ENCODE results near the gene CHST7.
"Not testable (repeated sequence)": the region's sequence is repeated elsewhere in the genome, so short reads cannot be mapped to it uniquely, and the experiment has no call there.

Gene CHST7

DNA sequence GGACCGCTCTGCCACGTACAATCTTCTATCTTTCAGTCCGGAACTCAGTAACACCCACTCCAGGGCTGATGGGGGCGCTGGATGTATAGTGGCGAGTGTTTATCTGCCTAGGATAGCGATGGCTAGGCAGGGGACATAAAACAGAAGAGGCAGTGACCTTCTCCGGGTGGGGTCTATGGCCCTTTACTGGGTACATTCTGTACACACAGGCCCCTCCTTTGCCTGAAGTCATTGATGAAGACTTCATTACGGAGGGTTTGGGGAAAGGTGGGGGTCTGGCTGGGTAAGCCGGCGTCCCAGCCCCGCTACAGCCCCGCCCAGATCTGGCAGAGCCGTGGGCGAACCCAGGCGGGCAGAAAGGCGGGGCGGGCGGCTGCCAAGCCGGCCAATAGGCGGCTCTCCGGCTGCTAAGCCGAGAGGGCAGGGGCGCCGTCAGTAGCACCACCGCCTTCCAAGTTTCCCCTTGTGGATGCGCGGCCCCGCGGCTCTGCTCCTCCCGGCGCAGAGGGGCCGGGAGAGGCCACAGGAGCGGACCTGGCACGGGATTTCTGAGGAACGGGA, at the start of gene CHST7:
Gene CHST7 (plus strand): TSS at position 435 of the 561 bp plus-strand sequence. CDS start 167 bp downstream, outside the sequence.
- DNase-seq (ENCODE audit: low spot score), result peak; percentile 62

GRCh38 chrX:46528640-46529039, 44.9 kb upstream of the CHST7 start:
- DNase-seq (ENCODE audit: low spot score), result not testable (repeated sequence)

GRCh38 chrX:46529740-46530403, 43.7 kb upstream of the CHST7 start:
- not testable (repeated sequence) for DNase-seq (ENCODE audit: low spot score)

GRCh38 chrX:46530404-46530908, 43.1 kb upstream of the CHST7 start:
- DNase-seq (ENCODE audit: low spot score), result not testable (repeated sequence)

- no peak for DNase-seq (ENCODE audit: low spot score)
These were observed 42.1 kb upstream of the CHST7 start for GRCh38 chrX:46531442-46531841.

DNA sequence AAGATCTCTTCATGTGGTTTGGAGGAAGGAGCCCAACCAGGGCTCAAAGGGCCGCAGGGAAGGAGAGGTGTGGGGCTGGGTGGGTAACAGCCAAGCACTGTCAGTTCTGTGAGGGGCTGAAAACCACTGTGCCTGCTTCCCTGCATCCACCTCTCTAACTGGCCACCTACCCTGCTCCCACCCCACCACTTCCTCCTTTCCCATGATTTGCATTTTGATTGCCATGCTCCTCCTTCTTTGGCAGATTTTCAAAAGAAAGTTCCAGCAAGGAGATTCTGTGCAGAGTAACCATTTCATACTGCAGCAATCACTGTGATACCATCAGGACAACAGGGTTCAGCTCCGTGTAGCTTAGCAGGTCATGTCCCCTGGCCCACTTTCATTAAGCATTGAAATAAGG, 30.1 kb upstream of the CHST7 start:
- DNase-seq (ENCODE audit: low spot score), result no peak

DNA sequence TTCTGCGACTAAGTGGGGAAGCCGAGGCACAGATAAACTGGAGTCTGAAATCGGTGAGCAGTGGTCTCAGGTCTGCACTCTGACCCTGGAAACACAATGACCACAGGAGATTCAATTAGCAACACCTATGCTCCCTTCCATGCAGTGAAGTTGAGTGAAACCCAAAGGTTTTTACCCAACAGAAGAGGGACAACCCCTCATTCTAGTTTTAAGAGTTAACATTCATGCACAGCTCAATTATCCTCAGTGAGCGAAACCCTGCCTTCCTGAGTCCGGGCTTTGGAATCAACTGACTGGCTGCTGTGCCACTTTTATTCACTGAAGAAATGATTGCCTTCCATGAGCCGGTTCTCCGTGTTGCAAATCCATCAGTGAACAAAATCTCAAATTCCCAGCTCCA, 29.0 kb upstream of the CHST7 start:
- DNase-seq (ENCODE audit: low spot score), result not testable (repeated sequence)

- peak; percentile 94 for DNase-seq (ENCODE audit: low spot score)
These were observed 28.2 kb upstream of the CHST7 start, which contains the start of gene ZNF674 for GRCh38 chrX:46545111-46546005. Gene ZNF674 (minus strand): TSS chrX:46545421. CDS start chrX:46542087, 3,334 bp downstream.

DNA sequence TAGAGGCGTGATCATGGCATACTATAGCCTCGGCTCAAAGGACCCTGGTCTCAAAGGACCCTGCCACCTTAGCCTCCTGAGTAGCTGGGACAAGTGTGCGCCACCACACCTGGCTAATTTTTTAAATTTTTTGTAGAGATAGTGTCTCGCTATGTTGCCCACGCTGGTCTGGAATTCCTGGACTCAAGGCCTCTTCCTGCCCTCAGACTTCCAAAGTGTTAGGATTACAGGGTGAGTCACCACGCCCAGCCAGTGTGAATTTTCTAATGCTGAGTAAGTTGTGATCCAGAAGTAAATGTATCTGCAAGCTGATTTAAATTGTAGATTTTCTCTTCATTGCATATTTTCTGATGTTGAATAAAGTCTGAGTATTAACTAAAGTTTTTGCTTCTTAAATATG, 25.7 kb upstream of the CHST7 start:
- DNase-seq (ENCODE audit: low spot score), result peak; percentile 81

DNA sequence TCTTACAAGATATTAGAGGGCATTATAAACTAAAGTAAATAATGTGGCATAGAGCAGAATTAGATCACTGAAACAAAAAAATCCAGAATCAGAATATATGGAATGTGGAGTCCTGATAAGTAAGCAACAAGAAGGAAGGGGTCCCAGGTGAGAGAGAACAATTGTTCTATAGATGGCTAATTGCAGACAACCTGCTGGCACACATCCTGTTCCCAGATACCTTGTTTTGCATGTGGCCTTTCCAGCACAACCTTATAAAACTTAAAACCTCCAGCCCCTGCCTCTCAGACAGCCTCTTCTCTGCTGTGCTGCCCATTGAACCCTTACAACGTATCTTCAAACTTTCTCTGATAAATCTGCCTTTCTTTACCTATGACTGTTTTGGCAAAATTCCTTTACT, 23.7 kb upstream of the CHST7 start:
- DNase-seq (ENCODE audit: low spot score), result no peak

- peak; percentile 28 for DNase-seq (ENCODE audit: low spot score)
These were observed 22.0 kb upstream of the CHST7 start for GRCh38 chrX:46551494-46552128.

DNA sequence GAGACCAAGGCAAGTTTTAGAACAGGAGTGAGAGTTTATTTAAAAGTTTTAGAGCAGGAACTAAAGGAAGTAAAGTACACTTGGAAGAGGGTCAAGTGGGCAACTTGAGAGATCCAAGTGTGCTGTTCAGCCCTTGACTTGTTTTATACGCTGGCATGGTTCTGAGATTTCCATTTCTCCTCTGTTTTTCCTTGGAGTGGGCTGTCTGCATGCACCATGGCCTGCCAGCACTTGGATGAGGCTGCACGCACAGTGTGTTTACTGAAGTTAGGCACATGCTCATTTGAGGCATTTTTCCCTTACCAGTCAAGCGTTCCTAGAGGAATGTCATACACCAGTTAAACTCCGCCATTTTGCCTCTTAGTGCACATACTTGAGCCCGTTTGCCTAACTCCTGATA, 19.6 kb upstream of the CHST7 start:
- no peak for DNase-seq (ENCODE audit: low spot score)

- DNase-seq (ENCODE audit: low spot score), result no peak
These were observed 18.6 kb upstream of the CHST7 start for GRCh38 chrX:46554942-46555341.

DNA sequence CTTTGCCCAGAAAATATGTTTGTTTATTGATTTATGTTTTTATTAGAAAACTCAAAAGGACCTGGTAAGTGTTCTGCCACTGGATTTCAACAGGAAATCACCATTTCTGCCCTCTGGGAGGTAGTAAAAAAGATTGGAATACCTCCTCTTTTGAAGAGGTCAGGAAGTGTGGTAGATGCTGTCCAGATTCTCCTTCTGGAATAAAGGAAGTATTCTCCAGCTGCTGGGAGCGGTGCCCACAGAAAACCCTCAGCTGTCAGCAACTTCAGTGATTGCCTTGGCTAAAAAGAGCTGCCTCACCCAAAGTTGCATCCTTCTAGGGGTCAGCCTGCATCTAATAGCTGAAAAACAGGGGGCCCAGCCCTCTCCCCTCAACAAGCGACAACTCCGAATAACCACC, 14.5 kb upstream of the CHST7 start:
- no peak for DNase-seq (ENCODE audit: low spot score)

DNA sequence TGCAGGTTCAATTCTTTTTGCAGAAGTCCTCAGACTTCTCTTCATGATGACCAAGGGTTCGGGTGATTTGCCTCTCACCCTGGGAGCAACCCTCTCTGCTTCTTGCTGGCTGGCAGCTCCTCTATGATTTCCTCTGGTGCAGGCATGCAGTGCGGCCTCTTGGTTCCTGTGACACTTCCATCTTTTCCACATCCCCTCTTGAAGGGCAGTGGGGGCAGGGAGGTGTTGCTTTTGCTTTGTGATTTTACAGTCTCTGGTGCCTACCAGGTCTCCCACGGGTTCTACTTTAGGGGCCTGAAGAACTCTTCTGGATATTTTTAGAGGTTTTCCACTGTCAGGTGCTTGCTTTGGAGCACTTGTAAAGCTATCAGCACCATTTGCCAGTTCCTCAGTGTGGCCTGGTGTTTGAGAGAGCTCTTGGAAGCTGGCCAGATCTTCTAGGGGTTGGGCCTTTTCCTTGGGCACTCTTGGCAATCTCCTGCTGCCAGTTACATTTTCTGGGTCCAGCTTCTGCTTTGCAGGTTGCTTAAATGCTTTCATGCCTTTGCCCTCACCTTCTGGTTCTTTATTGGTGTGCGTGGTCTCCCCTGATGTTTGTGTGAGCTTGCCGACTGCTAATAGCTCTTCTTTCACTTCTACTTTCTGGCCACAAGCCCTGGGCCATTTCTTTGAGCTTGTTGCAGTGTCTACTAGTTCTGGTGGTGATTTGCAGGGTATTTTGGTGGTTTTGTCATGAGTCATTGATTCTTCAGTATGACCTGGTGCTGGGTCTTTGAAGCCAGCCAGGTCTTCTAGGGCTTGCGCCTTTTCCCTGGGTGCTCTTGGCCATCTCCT, 11.5 kb upstream of the CHST7 start:
- peak; percentile 18 for DNase-seq (ENCODE audit: low spot score)

GRCh38 chrX:46567388-46567787, 6.2 kb upstream of the CHST7 start:
- no peak for DNase-seq (ENCODE audit: low spot score)

GRCh38 chrX:46569621-46570020, 3.9 kb upstream of the CHST7 start:
- DNase-seq (ENCODE audit: low spot score), result no peak

GRCh38 chrX:46571423-46572339, 1.9 kb upstream of the CHST7 start:
- no peak for DNase-seq (ENCODE audit: low spot score)

DNA sequence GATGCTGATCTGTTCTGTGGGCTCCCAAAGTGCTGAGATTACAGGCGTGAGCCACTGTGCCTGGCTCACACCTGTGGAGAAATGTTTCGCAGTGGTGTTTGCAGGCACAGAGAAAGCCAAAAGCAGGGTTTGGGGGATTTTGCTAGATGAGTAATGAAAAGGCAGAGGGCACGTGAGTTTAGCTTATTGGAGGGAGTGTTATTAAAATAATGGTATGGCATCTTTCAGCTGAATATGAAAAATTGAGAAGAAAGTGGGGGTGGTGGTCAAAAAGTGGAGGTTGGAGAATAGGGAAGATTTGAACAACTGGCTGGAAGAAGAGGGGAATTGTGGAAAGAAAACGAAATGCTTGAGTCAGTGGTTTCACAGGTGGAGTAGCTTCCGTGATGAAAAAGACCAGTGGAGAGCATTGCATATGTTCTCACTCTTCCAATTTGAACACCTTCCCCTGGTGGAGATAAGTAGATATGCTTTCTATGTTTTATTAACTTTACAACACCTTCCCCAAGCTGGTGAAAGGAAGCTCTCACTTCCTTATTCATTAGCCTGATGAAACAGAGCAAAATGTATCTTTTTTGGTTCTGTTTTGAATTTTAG, 1.1 kb upstream of the CHST7 start:
- DNase-seq (ENCODE audit: low spot score), result no peak
